ENCODE measurements around the gene TRNP1. TPM values are rescaled to one million over a fixed set of nuclear protein-coding genes. Genes with fewer than 3 reads are reported as not detected.

Gene TRNP1
- total RNA-seq, 2 experiments from 2014 or later = 0.16 to 0.38 TPM

- H3K4me3 Mint-ChIP-seq = peak overlapping the region; percentile 39
- no peaks in the 10 kb centered on the region for H3K27me3 Mint-ChIP-seq
- POLR2A ChIA-PET = interaction anchor here (0.9 to 1.9 kb wide), 4 partner anchors 53 to 256 kb away, joined by 3 to 8 read pairs (median 4); no protein-coding TSS in a partner anchor
- peak; percentile 94 for DNase-seq
- TF ChIP-seq, protein P1, sequence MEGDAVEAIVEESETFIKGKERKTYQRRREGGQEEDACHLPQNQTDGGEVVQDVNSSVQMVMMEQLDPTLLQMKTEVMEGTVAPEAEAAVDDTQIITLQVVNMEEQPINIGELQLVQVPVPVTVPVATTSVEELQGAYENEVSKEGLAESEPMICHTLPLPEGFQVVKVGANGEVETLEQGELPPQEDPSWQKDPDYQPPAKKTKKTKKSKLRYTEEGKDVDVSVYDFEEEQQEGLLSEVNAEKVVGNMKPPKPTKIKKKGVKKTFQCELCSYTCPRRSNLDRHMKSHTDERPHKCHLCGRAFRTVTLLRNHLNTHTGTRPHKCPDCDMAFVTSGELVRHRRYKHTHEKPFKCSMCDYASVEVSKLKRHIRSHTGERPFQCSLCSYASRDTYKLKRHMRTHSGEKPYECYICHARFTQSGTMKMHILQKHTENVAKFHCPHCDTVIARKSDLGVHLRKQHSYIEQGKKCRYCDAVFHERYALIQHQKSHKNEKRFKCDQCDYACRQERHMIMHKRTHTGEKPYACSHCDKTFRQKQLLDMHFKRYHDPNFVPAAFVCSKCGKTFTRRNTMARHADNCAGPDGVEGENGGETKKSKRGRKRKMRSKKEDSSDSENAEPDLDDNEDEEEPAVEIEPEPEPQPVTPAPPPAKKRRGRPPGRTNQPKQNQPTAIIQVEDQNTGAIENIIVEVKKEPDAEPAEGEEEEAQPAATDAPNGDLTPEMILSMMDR (IDR thresholded peaks at IDR 0.05) = peak; percentile 92
- CTCF ChIA-PET = interaction anchor here (0.5 to 6.6 kb wide), 50 partner anchors 9 to 359 kb away, joined by 3 to 307 read pairs (median 5); partner anchors contain the start of genes GPATCH3, SLC9A1 and TRNP1
- intact Hi-C loops (cut with micrococcal nuclease) = loop anchor here (1.0 to 10.0 kb wide), 2 partner anchors 53 to 240 kb away; no protein-coding TSS in a partner anchor
- peak; percentile 96 for ATAC-seq
- no peak overlapping the region for H3K27ac Mint-ChIP-seq
- H3K36me3 Mint-ChIP-seq (ENCODE audit: low read depth) = no peaks in the 10 kb centered on the region
- no peaks in the 10 kb centered on the region for H3K9me3 Mint-ChIP-seq
- peaks cover 15% of the 10 kb centered on the region for H3K4me1 Mint-ChIP-seq (ENCODE audit: low read depth)
Observed at GRCh38 chr1:27044613-27045151, 51.2 kb downstream of the TRNP1 start.

DNA sequence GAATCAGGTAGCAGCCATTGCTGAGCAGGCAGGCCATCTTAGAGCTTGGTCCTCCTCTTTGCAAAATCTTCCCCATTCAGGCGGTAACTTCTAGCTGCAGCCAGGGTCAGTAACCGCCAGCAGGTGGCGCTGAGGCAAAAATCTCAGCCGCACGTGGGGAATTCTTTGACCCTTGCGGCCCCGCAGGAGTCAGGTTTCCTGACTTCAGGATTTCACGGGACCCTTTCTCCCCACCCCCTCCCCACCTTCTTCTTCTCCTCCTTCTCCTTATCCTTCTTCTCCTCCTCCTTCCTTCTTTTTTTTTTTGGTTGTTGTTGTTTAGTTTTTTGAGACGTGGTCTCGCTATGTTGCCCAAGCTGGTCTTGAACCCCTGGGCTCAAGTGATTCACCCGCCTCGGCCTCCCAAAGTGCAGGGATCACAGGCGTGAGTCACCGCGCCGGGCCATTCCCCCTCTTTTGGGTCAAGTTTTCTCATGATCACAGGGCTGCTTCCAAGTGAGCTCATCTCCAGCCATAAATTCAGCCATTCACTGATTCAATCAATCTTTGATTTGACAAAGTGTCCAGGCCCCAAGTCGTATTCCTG is 52.6 kb downstream of the TRNP1 start:
- Mint-ChIP-seq H3K27me3 (no peaks in the 10 kb centered on the region), H3K27ac (no peak overlapping the region), H3K36me3 (ENCODE audit: low read depth) (no peaks in the 10 kb centered on the region), H3K9me3 (no peaks in the 10 kb centered on the region), H3K4me3 (no peak overlapping the region), H3K4me1 (ENCODE audit: low read depth) (peaks cover 15% of the 10 kb centered on the region)
- intact Hi-C loops (cut with micrococcal nuclease) = loop anchor here (1.0 to 10.0 kb wide), 2 partner anchors 51 to 239 kb away; no protein-coding TSS in a partner anchor
- POLR2A ChIA-PET = interaction anchor here (0.6 to 0.8 kb wide), 2 partner anchors 11 to 62 kb away, joined by 3 read pairs; no protein-coding TSS in a partner anchor
- peak; percentile 79 for DNase-seq
- TF ChIP-seq, protein P1 (IDR thresholded peaks at IDR 0.05) = peak; percentile 86
- peak; percentile 53 for ATAC-seq
- CTCF ChIA-PET = interaction anchor here (0.7 to 6.6 kb wide), 57 partner anchors 10 to 349 kb away, joined by 3 to 307 read pairs (median 4); partner anchors contain the start of genes KDF1, NUDC, SLC9A1 and TRNP1

- POLR2A ChIA-PET = no interaction called here
Observed at GRCh38 chr1:27047914-27048313, 54.4 kb downstream of the TRNP1 start.

DNA sequence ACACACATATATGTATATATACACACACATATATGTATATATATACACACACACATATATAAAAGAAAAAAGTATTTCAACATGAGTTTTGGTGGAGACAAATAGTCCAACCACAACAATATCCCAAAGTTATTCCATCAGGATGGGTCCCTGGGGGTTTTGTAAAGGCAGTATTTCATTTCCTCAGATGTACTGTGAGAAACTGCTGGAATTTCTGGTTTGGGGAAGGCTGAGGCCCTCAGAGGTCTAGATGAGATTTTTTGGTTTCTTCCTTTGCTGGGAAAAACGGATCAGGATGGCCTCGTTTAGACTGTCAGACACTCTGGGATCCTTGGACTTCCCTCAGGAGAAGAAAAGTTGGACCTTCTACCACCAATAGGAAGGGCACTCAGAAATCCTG is 55.6 kb downstream of the TRNP1 start:
- TF ChIP-seq, protein P1 (IDR thresholded peaks at IDR 0.05) = no peak
- Mint-ChIP-seq H3K27me3 (no peaks in the 10 kb centered on the region), H3K4me1 (ENCODE audit: low read depth) (peaks cover 15% of the 10 kb centered on the region), H3K9me3 (no peaks in the 10 kb centered on the region), H3K27ac (no peak overlapping the region), H3K36me3 (ENCODE audit: low read depth) (no peaks in the 10 kb centered on the region), H3K4me3 (no peak overlapping the region)
- DNase-seq (no peak), ATAC-seq (no peak)
- ChIA-PET CTCF (interaction anchor here (6.6 kb wide), 1 partner anchor 46 kb away, joined by 307 read pairs; no protein-coding TSS in a partner anchor), POLR2A (no interaction called here)
- intact Hi-C loops (cut with micrococcal nuclease) = loop anchor here (10.0 kb wide), 1 partner anchor 236 kb away; no protein-coding TSS in a partner anchor

More at GRCh38 chr1:27047914-27048313, 54.4 kb downstream of the TRNP1 start:
- ATAC-seq = no peak
- Mint-ChIP-seq H3K27me3 (no peaks in the 10 kb centered on the region), H3K9me3 (no peaks in the 10 kb centered on the region), H3K4me3 (no peak overlapping the region), H3K27ac (no peak overlapping the region), H3K4me1 (ENCODE audit: low read depth) (peaks cover 15% of the 10 kb centered on the region), H3K36me3 (ENCODE audit: low read depth) (no peaks in the 10 kb centered on the region)
- intact Hi-C loops (cut with micrococcal nuclease) = loop anchor here (10.0 kb wide), 1 partner anchor 237 kb away; no protein-coding TSS in a partner anchor
- no peak for DNase-seq
- TF ChIP-seq, protein P1 (IDR thresholded peaks at IDR 0.05) = no peak
- CTCF ChIA-PET = interaction anchor here (0.6 to 6.6 kb wide), 5 partner anchors 10 to 52 kb away, joined by 3 to 307 read pairs (median 72); partner anchors contain the start of gene TRNP1
